NCI-H82 treated with DMSO at 0.1 percent for 48 hours (cell line): ENCODE results near the gene C3orf80.
"Not testable (repeated sequence)": the region's sequence is repeated elsewhere in the genome, so short reads cannot be mapped to it uniquely, and the experiment has no call there.

Experiments used
- DNase-seq: peaks from one replicate; lab custom pipeline; 2025; ENCODE audit not compliant: unreplicated experiment; lab: John Stamatoyannopoulos, UW

Gene C3orf80

GRCh38 chr3:160225176-160226025 is at the start of gene C3orf80:
Gene C3orf80, plus strand, starts transcription at chr3:160225422. Its CDS starts 214 bp downstream, at chr3:160225636.
- DNase-seq: peak; percentile 33

DNA sequence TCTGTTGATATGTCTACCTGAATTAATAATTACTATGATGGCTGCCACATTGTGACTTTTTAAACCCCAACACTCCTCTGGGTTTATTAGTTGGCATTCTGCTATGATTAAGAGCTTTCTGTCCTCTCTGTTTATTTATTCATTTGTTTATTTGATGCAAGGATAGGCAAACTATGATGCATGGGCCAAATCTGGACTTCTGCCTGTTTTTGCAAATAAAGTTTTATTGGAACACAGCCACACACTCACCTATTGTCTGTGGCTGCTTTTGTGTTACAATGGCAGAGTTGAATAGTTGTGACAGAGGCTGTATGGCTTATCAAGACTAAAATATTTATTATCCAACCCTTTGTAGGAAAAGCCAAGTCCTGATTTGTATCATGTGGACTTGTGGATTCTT is 48.3 kb upstream of the C3orf80 start:
- no peak for DNase-seq

DNA sequence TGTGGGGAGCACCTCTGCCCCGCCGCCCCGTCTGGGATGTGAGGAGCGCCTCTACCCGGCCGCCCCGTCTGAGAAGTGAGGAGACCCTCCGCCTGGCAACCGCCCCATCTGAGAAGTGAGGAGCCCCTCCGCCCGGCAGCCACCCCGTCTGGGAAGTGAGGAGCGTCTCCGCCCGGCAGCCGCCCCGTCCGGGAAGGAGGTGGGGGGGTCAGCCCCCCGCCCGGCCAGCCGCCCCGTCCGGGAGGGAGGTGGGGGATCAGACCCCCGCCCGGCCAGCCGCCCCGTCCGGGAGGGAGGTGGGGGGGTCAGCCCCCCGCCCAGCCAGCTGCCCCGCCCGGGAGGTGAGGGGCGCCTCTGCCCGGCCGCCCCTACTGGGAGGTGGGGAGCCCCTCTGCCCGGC is 46.6 kb upstream of the C3orf80 start:
- not testable (repeated sequence) for DNase-seq

GRCh38 chr3:160179403-160179802 is 45.8 kb upstream of the C3orf80 start:
- not testable (repeated sequence) for DNase-seq

DNA sequence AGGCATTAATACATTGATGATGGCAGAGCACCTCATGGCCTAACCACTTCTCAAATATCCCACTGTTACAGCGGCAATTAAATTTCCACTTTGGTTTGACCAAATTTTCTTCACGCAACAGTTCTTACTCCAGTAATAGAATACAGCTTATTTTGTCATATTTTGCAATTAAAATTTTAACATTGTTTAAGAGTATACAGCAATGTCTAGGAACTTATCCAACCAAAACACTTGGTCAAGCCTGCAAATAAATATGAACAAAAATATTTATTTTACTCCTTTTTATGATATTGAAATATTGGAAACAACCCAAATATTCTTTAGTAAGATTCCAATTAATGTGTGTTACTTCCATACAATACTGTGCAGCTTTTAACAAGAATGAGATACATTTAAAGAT is 45.3 kb upstream of the C3orf80 start:
- DNase-seq: no peak

DNA sequence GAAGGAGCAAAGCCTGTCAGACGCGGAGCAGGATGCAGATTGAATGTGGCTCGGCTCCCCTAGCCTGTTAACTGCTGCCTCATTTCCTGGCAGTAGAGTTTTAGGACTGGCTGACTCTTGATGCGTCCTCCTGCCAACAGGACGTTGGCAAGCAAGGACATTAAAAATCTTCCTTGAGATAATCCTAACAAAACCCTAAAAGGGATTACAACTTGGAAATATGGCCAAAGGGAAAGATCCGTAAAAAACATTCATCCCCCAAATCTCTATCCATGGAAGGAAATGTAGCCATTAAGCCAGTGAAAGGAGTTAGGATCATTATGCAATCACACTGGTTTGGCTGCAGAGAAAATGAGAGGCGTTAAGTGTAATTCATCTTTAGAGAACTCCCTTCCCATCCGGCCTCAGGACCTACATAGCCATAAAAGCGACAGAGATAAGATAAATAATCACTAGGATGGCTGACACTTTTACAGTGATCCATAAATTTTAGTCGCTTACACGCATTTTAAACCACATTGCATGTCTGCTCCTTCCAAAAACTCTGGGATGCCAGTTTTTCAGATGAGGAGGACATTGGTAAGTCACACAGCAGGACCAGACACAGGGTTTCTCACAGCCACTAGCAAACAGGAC is 44.5 kb upstream of the C3orf80 start:
- peak; percentile 71 for DNase-seq

DNA sequence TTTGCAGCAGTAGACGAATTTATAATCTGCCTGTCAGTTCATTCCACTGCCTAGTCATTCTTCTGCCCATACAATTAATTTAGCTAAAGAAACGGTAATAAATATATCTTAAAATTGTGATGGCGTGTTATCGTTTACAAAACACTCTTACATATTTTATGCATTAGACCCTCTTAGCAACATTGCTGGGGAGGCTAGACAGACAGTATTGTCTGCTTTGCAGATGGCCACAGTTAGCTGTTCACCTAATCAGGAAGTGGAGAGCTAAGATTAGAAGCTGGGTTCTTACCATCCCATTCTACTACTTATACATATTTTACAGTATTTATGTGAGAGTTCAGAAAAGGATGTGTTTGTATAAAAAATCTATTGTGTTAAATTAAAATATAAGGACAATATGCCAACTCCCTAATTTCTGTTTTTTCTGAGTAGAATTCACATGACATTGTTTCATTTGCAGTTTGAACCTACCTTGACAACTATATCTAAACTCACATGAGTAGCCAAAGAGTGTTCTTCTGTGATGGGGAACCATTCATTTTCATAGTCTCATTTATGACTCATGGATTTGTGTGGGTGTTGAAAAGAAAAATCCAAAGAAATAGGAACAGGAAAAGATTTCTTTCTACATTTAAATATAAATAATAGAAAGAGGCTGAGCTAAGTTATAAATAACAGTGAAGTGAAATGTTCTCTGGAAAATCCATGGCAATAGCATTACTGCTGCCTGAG is 41.7 kb upstream of the C3orf80 start:
- DNase-seq: no peak

- DNase-seq: no peak
These were observed 40.6 kb upstream of the C3orf80 start for GRCh38 chr3:160184655-160185054.

DNA sequence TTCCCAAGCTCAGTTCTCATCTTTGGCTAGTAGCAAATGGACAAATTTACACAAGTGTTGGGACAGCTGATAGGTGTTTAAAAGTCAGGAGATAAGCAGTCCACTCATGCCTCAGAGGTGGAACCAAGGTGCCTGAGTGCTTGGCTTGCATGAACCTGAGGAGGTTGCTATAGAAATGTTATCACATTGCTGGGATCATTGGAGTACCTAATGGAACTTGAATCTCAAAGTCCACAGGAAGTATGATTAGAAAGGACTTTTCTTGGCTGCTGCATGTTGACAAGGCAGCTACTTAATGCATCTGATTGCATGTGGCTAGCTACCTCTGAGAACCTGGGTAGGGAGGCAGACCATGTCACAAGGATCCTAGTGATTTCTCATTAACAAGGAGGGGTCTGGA is 39.5 kb upstream of the C3orf80 start:
- no peak for DNase-seq

- DNase-seq: no peak
These were observed 37.9 kb upstream of the C3orf80 start for GRCh38 chr3:160187288-160187687.

- DNase-seq: no peak
These were observed 32.8 kb upstream of the C3orf80 start for GRCh38 chr3:160192310-160193029.

DNA sequence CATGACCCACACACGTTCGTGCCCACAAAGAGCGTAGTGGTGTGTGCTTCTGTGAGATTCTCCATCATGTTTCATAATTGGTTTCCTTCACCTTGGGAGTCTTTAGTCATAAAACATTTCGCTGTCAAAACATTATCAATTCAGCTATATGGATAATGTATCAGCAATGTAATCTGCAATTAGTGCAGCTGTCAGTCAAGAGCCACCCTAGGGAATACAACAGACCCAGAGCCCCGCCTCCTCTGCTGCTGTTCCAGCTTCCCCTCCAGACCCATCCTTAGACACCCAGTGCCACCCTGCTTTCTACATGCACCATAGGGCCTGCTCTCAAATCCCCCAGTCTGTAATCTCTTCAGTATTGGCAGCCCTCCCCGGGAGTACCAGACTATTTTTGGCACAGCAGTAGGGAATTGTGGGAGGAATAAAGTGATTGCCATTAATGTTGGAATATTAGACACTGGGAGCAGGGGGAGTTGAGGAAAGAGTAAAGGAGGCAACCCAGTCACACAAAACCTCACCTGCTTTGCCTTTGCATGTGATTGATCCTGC is 31.5 kb upstream of the C3orf80 start:
- DNase-seq: peak; percentile 63

- no peak for DNase-seq
These were observed 30.8 kb upstream of the C3orf80 start for GRCh38 chr3:160194438-160194837.

DNA sequence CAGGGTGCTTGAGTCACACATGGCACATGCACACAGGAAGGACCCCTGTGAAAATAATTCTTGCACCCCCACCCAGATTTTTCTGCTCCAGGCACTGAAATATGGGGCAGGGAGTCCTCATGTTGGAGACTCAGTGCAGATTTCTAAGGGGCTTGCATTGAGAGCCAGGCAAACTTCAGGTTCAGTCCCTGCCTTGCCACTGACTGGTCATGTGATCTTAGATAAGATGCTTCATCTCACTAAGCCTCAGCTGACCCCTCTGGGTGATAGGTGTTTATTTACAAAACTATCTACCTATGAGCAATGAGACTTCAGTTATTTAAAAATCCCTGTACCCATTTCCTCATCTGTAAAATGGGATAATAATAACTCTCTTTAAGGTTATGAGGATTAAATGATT is 30.1 kb upstream of the C3orf80 start:
- DNase-seq: no peak

DNA sequence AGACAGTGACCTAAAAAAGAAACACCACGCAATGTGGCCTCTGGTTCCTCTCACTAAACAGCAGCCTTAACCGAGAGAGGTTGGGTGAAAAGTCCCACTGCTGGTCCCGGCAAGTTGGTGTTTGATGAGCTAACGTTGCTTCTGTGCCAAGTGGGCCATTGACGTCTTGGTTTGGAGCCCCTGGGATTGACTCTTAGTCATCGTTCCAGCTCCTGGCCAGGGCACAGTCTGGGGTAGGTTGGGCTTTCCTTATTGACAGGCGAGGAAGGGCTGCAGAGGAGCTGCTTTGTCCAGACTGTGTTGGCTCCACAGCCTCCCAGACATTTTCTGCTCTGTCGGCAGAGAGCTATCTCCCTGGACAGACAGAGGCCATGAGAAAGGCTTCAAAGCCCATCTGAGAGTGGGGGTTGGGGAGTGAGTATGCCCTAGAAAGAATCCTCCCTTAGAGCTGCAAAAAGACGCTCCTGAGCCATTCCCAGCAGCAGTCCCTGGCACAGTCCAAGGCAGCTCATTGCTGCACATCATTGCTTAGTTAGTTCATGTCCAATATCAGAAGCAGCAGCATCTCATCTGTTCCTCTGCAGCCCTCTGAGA is 28.6 kb upstream of the C3orf80 start:
- DNase-seq: no peak

DNA sequence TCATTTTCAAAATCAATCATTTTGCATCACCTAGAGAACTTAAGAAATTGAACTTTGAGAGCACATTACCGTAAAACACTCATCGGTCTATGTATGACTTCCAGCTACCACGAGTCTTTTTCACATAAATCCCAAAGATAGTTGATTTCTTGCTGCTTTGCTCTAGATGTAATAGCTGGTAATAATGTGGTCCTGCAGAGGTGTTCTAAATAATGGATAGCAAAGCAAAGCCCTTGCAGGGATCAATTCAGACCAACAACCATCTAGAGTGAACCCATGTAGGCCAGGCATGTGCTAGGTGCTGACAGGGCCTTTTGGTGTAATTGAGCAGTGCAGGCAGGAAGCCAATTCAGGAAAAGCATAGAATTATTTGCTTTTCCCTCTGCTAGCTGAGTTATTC is 26.1 kb upstream of the C3orf80 start:
- no peak for DNase-seq

- peak; percentile 96 for DNase-seq
These were observed 24.9 kb upstream of the C3orf80 start for GRCh38 chr3:160200353-160200752.

DNA sequence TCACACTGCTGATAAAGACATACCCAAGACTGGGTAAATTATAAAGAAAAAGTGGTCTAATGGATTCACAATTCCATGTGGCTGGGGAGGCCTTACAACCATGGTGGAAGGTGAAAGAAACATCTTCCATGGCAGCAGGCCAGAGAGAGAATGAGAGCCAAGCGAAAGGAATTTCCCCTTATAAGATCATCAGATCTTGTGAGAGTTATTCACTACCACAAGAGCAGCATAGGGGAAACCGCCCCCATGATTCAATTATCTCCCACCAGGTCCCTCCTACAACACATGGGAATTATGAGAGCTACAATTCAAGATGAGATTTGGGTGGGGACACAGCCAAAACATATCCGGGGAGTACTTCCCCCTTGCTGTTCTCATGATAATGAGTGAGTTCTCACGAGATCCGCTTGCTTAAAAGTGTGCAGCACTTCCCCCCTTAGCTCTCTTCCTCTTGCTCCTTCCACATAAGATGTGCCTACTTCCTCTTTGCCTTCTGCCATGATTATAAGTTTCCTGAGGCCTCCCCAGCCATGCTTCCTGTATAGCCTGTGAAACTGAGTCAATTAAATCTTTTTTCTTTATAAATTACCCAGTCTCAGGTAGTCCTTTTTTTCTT is 20.7 kb upstream of the C3orf80 start:
- not testable (repeated sequence) for DNase-seq

GRCh38 chr3:160205606-160206005 is 19.6 kb upstream of the C3orf80 start:
- DNase-seq: no peak

- DNase-seq: no peak
These were observed 14.9 kb upstream of the C3orf80 start for GRCh38 chr3:160210341-160210740.
